Fibroblast of lung (primary cell): ENCODE measurements around the gene SFMBT2.

Experiments
- EZH2 ChIP-seq: IDR thresholded peaks from 2 replicates; pipeline ENCODE4 v1.5.1; 2012; ENCODE audit warnings: low read length, control low read depth, mild to moderate bottlenecking; ENCODE audit errors: missing control alignments
- TF ChIP-seq, protein P1 (sequence below), 2 donors: IDR thresholded peaks in 1 of 2; conservative IDR thresholded peaks in 1 of 2; 1 replicate in 1 of 2; 2 replicates in 1 of 2; pipeline ENCODE4 v1.5.1; 2011 to 2012; ENCODE audit warnings: low read length in 2 of 2, control low read depth in 1 of 2, inconsistent platforms in 1 of 2, low read depth in 1 of 2, mild to moderate bottlenecking in 1 of 2

- TF ChIP-seq, protein P1, sequence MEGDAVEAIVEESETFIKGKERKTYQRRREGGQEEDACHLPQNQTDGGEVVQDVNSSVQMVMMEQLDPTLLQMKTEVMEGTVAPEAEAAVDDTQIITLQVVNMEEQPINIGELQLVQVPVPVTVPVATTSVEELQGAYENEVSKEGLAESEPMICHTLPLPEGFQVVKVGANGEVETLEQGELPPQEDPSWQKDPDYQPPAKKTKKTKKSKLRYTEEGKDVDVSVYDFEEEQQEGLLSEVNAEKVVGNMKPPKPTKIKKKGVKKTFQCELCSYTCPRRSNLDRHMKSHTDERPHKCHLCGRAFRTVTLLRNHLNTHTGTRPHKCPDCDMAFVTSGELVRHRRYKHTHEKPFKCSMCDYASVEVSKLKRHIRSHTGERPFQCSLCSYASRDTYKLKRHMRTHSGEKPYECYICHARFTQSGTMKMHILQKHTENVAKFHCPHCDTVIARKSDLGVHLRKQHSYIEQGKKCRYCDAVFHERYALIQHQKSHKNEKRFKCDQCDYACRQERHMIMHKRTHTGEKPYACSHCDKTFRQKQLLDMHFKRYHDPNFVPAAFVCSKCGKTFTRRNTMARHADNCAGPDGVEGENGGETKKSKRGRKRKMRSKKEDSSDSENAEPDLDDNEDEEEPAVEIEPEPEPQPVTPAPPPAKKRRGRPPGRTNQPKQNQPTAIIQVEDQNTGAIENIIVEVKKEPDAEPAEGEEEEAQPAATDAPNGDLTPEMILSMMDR (conservative IDR thresholded peaks at IDR 0.05 in 1 of 2, IDR thresholded peaks at IDR 0.05 in 1 of 2; ENCODE audit: low read depth in 1 of 2, low read length in 2 of 2): no peak
- no peak for TF ChIP-seq EZH2
Measured at GRCh38 chr10:7130191-7130911, 280.5 kb downstream of the SFMBT2 start.
